H9 (cell line): ENCODE measurements around the gene ITSN1. TPM values are rescaled to one million over a fixed set of nuclear protein-coding genes. Genes with fewer than 3 reads are reported as not detected.

Source experiments
- DNase-seq: peaks from one replicate; pipeline ENCODE4 v3.0.0-alpha.2; 2017
- H2AFZ ChIP-seq: one replicate; pipeline ENCODE4 v1.6.1; 2013; ENCODE audit warnings: mild to moderate bottlenecking, low read length, control low read depth, moderate library complexity
- H2AK5ac ChIP-seq: 2 replicates; pipeline ENCODE4 v1.6.1; 2013; ENCODE audit warnings: low read length, control low read depth, mixed read lengths; ENCODE audit not compliant: insufficient read length
- H2BK120ac ChIP-seq: one replicate; pipeline ENCODE4 v1.6.1; 2013; ENCODE audit warnings: low read depth, mild to moderate bottlenecking, low read length, control low read depth, inconsistent platforms; ENCODE audit not compliant: poor library complexity, severe bottlenecking
- H2BK12ac ChIP-seq: 2 replicates; pipeline ENCODE4 v1.6.1; 2013; ENCODE audit warnings: low read length, control low read depth, mixed read lengths, low read depth; ENCODE audit not compliant: insufficient read length
- H2BK15ac ChIP-seq: 2 replicates; pipeline ENCODE4 v1.6.1; 2013; ENCODE audit warnings: low read depth, low read length, control low read depth
- H2BK20ac ChIP-seq: one replicate; pipeline ENCODE4 v1.6.1; 2013; ENCODE audit warnings: low read depth, mild to moderate bottlenecking, low read length, control low read depth, inconsistent platforms; ENCODE audit not compliant: poor library complexity, severe bottlenecking
- H2BK5ac ChIP-seq: 2 replicates; pipeline ENCODE4 v1.6.1; 2013; ENCODE audit warnings: low read length, control low read depth, mixed read lengths; ENCODE audit not compliant: insufficient read length
- H3K14ac ChIP-seq: 2 replicates; pipeline ENCODE4 v1.6.1; 2013; ENCODE audit warnings: low read length, control low read depth; ENCODE audit not compliant: insufficient read depth
- H3K18ac ChIP-seq: 2 replicates; pipeline ENCODE4 v1.6.1; 2013; ENCODE audit warnings: low read depth, mild to moderate bottlenecking, mixed read lengths, low read length, control low read depth; ENCODE audit not compliant: insufficient read length
- H3K23ac ChIP-seq: 2 replicates; pipeline ENCODE4 v1.6.1; 2013; ENCODE audit warnings: low read length, control low read depth, mixed read lengths, low read depth; ENCODE audit not compliant: insufficient read length
- H3K23me2 ChIP-seq: 2 replicates; pipeline ENCODE4 v1.6.1; 2013; ENCODE audit warnings: low read depth, mild to moderate bottlenecking, mixed read lengths, low read length, control low read depth; ENCODE audit not compliant: insufficient read length, poor library complexity, severe bottlenecking
- H3K27ac ChIP-seq: 2 replicates; pipeline ENCODE4 v1.5.1; 2013; ENCODE audit warnings: low read length, control low read depth, mixed read lengths, low read depth; ENCODE audit not compliant: insufficient read length
- H3K27me3 ChIP-seq: 2 replicates; pipeline ENCODE4 v1.6.1; 2013; ENCODE audit warnings: low read length, control low read depth, inconsistent platforms; ENCODE audit not compliant: insufficient read depth
- H3K4ac ChIP-seq: 2 replicates; pipeline ENCODE4 v1.6.1; 2013; ENCODE audit warnings: low read depth, mild to moderate bottlenecking, control low read depth, inconsistent platforms, low read length, moderate library complexity
- H3K4me1 ChIP-seq: 2 replicates; pipeline ENCODE4 v1.6.1; 2013; ENCODE audit warnings: low read length, control low read depth, inconsistent platforms; ENCODE audit not compliant: insufficient read depth
- H3K4me2 ChIP-seq: 2 replicates; pipeline ENCODE4 v1.6.1; 2013; ENCODE audit warnings: low read length, control low read depth, mixed read lengths; ENCODE audit not compliant: insufficient read length, insufficient read depth
- H3K56ac ChIP-seq: 2 replicates; pipeline ENCODE4 v1.6.1; 2013; ENCODE audit warnings: low read depth, mild to moderate bottlenecking, mixed read lengths, low read length, control low read depth; ENCODE audit not compliant: insufficient read length
- H3K79me1 ChIP-seq: 2 replicates; pipeline ENCODE4 v1.6.1; 2013; ENCODE audit warnings: low read depth, mild to moderate bottlenecking, moderate library complexity, low read length, control low read depth, inconsistent platforms; ENCODE audit not compliant: insufficient read depth, poor library complexity, severe bottlenecking
- H3K79me2 ChIP-seq: 2 replicates; pipeline ENCODE4 v1.6.1; 2013; ENCODE audit warnings: low read length, control low read depth, inconsistent platforms; ENCODE audit not compliant: insufficient read depth
- H3K9ac ChIP-seq: 2 replicates; pipeline ENCODE4 v1.6.1; 2013; ENCODE audit warnings: low read length, control low read depth, mixed read lengths; ENCODE audit not compliant: insufficient read length; ENCODE audit errors: extremely low read depth
- H3K9me3 ChIP-seq: one replicate; pipeline ENCODE4 v1.6.1; 2013; ENCODE audit warnings: low read depth, low read length, inconsistent platforms; ENCODE audit not compliant: control insufficient read depth
- H3T11ph ChIP-seq: one replicate; pipeline ENCODE4 v1.6.1; 2013; ENCODE audit warnings: mild to moderate bottlenecking, low read length, control low read depth, inconsistent platforms
- H4K20me1 ChIP-seq: one replicate; pipeline ENCODE4 v1.6.1; 2013; ENCODE audit not compliant: control insufficient read depth, insufficient read length, insufficient read depth
- H4K5ac ChIP-seq: 2 replicates; pipeline ENCODE4 v1.6.1; 2013; ENCODE audit warnings: low read depth, mild to moderate bottlenecking, mixed read lengths, low read length, control low read depth; ENCODE audit not compliant: insufficient read length
- H4K8ac ChIP-seq: replicated peaks from 2 replicates; pipeline ENCODE4 v1.6.1; 2013; ENCODE audit warnings: low read length, control low read depth, mixed read lengths, low read depth; ENCODE audit not compliant: insufficient read length
- H4K91ac ChIP-seq: 2 replicates; pipeline ENCODE4 v1.6.1; 2013; ENCODE audit warnings: low read depth, mild to moderate bottlenecking, moderate library complexity, mixed read lengths, low read length, control low read depth; ENCODE audit not compliant: insufficient read length
- H3K27ac Mint-ChIP-seq, 3 experiments: 2 replicates in 2 of 3; 3 replicates in 1 of 3; pipeline ENCODE4 v1.8.0; 2020 to 2021; ENCODE audit warnings: mixed read lengths in 3 of 3, mild to moderate bottlenecking in 1 of 3, moderate library complexity in 1 of 3
- H3K27me3 Mint-ChIP-seq: 2 replicates; pipeline ENCODE4 v1.8.0; 2021; ENCODE audit warnings: low read depth, mild to moderate bottlenecking, moderate library complexity, mixed read lengths
- H3K36me3 Mint-ChIP-seq, 3 experiments: 2 replicates in 2 of 3; 3 replicates in 1 of 3; pipeline ENCODE4 v1.8.0; 2020 to 2021; ENCODE audit warnings: low read depth in 3 of 3, mixed read lengths in 3 of 3; ENCODE audit not compliant: insufficient read depth in 1 of 3
- H3K4me1 Mint-ChIP-seq, 2 experiments: 2 replicates each; pipeline ENCODE4 v1.8.0; 2020; ENCODE audit warnings: mixed read lengths in 2 of 2
- H3K4me3 Mint-ChIP-seq, 2 experiments: 2 replicates in 1 of 2; 3 replicates in 1 of 2; pipeline ENCODE4 v1.8.0; 2020 to 2021; ENCODE audit warnings: mild to moderate bottlenecking in 2 of 2, mixed read lengths in 2 of 2, moderate library complexity in 1 of 2
- H3K9me3 Mint-ChIP-seq, 2 experiments: 2 replicates in 1 of 2; 3 replicates in 1 of 2; pipeline ENCODE4 v1.8.0; 2020; ENCODE audit warnings: mild to moderate bottlenecking in 2 of 2, mixed read lengths in 2 of 2, moderate library complexity in 1 of 2
- CTCF ChIP-seq: fragments of 200-600 bp; sonication (generic); conservative IDR thresholded peaks from 3 replicates; pipeline ENCODE4 v1.8.0; 2021; ENCODE audit warnings: antibody characterized with exemption, mild to moderate bottlenecking
- WGBS: extraction: QIAGEN DNeasy Blood & Tissue Kit; methylation state at CpG from one replicate; pipeline ENCODE4 v1.1.7; 2013; ENCODE audit warnings: missing lambda C conversion rate, low lambda C conversion rate, mixed read lengths; ENCODE audit not compliant: insufficient read length; ENCODE audit errors: extremely low coverage; 5-methylcytosine and 5-hydroxymethylcytosine counted together
- total RNA-seq: library from RNA; stranded (reverse); gene quantifications from 2 replicates; pipeline ENCODE4 v1.2.1, GENCODE V29; 2021

ITSN1 gene
- total RNA-seq, 1 experiment from 2014 or later, result 94.2 TPM

- Histone ChIP-seq H2AK5ac (no peak overlapping the region), H3K79me2 (no peaks in the 10 kb centered on the region), H3K4me2 (no peak overlapping the region), H4K8ac (peak overlapping the region; percentile 7), H3K23ac (no peak overlapping the region), H2BK120ac (no peak overlapping the region), H3K4ac (no peak overlapping the region), H3K4me1 (no peaks in the 10 kb centered on the region; the same call in none of the 2 replicates), H3K9me3 (no peaks in the 10 kb centered on the region), H3K27ac (no peak overlapping the region), H3T11ph (no peak overlapping the region), H3K9ac (no peak overlapping the region), H2BK12ac (no peak overlapping the region), H4K20me1 (peaks cover 3% of the 10 kb centered on the region), H3K56ac (no peak overlapping the region), H2BK15ac (no peak overlapping the region), H4K5ac (no peak overlapping the region), H2AFZ (no peak overlapping the region), H3K14ac (no peak overlapping the region), H3K79me1 (no peaks in the 10 kb centered on the region), H3K23me2 (no peaks in the 10 kb centered on the region), H3K27me3 (no peaks in the 10 kb centered on the region), H2BK5ac (no peak overlapping the region), H4K91ac (no peak overlapping the region), H3K18ac (no peak overlapping the region), H2BK20ac (no peak overlapping the region)
- H3K27ac Mint-ChIP-seq, result peak overlapping the region in 2 of 3 experiments; percentile 49 to 85; a peak in 4 of 7 replicates
- H3K36me3 Mint-ChIP-seq, result no peaks in the 10 kb centered on the region
- H3K4me1 Mint-ChIP-seq, result peaks cover 23 to 28% of the 10 kb centered on the region in 2 experiments
- no peak for TF ChIP-seq CTCF
- WGBS, result 95% methylated on average over 4 of the region's 28 CpGs
- no peak for DNase-seq
- H3K27me3 Mint-ChIP-seq, result peaks cover 5% of the 10 kb centered on the region
- H3K9me3 Mint-ChIP-seq, result peaks cover 2 to 10% of the 10 kb centered on the region in 2 experiments; a peak in 2 of 5 replicates
- peak overlapping the region; percentile 21 to 35; a peak in 4 of 5 replicates for H3K4me3 Mint-ChIP-seq
Measured at GRCh38 chr21:33895356-33895755, 253.1 kb downstream of the ITSN1 start.
